GM12865 (cell line): Measurements from ENCODE around the gene SCRG1.

ENCODE experiments used
- DNase-seq: peaks from one replicate; pipeline ENCODE4 v3.0.0; 2010; ENCODE audit warnings: low read depth
- H3K4me3 ChIP-seq: 2 replicates; pipeline ENCODE4 v1.5.1; 2011; ENCODE audit warnings: mild to moderate bottlenecking, low read depth, low read length, control low read depth
- CTCF ChIP-seq: IDR thresholded peaks from 2 replicates; pipeline ENCODE4 v1.5.1; 2011; ENCODE audit warnings: low read length, control low read depth, low read depth, inconsistent platforms; ENCODE audit not compliant: insufficient read depth; ENCODE audit errors: missing control alignments

SCRG1 gene

GRCh38 chr4:173415092-173415491, 16.2 kb upstream of the SCRG1 start:
- TF ChIP-seq CTCF, result no peak
- DNase-seq, result no peak
- H3K4me3 ChIP-seq, result no peak overlapping the region

GRCh38 chr4:173414456-173414855, 15.5 kb upstream of the SCRG1 start:
- TF ChIP-seq CTCF, result no peak
- no peak overlapping the region for H3K4me3 ChIP-seq

DNA sequence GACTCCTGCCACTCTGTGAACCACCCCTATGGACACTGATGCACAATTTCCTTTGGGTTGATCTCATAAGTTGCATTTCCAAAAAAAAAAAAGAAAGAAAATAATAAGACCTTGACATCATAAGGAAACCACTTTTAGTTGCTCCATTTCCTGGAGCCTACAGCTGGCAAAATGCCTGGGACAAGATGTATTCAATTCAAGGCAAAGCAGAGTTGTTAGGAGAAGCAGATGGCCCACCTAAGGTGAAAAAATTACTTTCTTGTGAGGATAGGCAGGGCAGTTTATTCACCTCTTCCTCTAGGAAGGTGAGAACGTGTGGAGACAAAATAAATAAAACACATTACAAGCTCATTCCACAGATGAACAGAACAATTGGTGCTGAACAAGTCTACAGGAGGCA, 14.1 kb upstream of the SCRG1 start:
- H3K4me3 ChIP-seq, result no peak overlapping the region
- TF ChIP-seq CTCF, result no peak
- DNase-seq, result no peak

More at GRCh38 chr4:173414456-173414855, 15.5 kb upstream of the SCRG1 start:
- no peak for DNase-seq

DNA sequence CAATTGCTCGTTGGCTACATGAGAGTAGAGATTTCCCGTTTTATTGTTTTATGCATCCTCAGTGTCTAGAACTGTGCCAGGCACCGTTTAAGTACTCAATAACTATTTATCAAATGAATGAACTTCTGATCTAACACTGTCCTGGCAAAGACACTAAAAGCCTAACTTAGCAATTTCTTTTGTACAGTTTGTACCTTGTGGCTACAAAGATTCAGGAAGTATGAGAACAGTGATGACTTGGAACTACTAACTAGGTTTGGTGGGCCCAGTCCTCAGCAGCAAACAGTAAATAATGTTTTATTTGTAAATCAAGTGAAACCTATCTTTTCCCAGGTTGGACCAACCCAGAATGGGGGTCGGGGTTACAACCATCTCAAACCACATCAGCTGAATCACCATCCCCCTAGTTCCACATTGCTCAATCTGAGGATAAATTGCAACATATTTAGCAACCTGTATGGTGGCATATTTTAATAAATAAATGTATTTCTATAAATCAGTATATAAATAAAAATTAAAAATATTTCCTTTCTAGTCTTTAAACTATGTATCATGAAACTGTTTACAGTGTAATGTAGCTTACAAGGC, 12.3 kb upstream of the SCRG1 start:
- TF ChIP-seq CTCF, result no peak
- DNase-seq, result no peak
- H3K4me3 ChIP-seq, result no peak overlapping the region

GRCh38 chr4:173410079-173410478, 11.2 kb upstream of the SCRG1 start:
- no peak for TF ChIP-seq CTCF
- no peak for DNase-seq
- H3K4me3 ChIP-seq, result no peak overlapping the region

- TF ChIP-seq CTCF, result no peak
- H3K4me3 ChIP-seq, result no peak overlapping the region
- DNase-seq, result peak; percentile 39
Observed at GRCh38 chr4:173405840-173406606, 7.1 kb upstream of the SCRG1 start.
